Stimulated activated CD4-positive, alpha-beta T cell treated with anti-CD3 and anti-CD28 coated beads, Interleukin-2, amount 100 ng/mL, for 4 hours (primary cell): ENCODE data around the gene RPEL1.
"Not testable (repeated sequence)": the region's sequence is repeated elsewhere in the genome, so short reads cannot be mapped to it uniquely, and the experiment has no call there.

Source experiments
- DNase-seq: peaks from one replicate; pipeline ENCODE4 v3.0.0-alpha.2; 2020; ENCODE audit warnings: low read depth

RPEL1 gene

GRCh38 chr10:103232772-103233488 lies 12.8 kb upstream of the RPEL1 start:
- no peak for DNase-seq

- DNase-seq = no peak
Measured at GRCh38 chr10:103235775-103236174, 9.9 kb upstream of the RPEL1 start.

GRCh38 chr10:103238506-103239252 lies 7.0 kb upstream of the RPEL1 start:
- no peak for DNase-seq

- no peak for DNase-seq
Measured at GRCh38 chr10:103241262-103242011, 4.2 kb upstream of the RPEL1 start.

GRCh38 chr10:103244666-103245271 lies 918 bp upstream of the RPEL1 start:
- DNase-seq = peak; percentile 44

GRCh38 chr10:103246324-103246723 lies 637 bp downstream of the RPEL1 start:
- DNase-seq = no peak

GRCh38 chr10:103254113-103254512 lies 8.4 kb downstream of the RPEL1 start:
- no peak for DNase-seq

GRCh38 chr10:103254538-103255325 lies 9.0 kb downstream of the RPEL1 start:
- DNase-seq = no peak

GRCh38 chr10:103256613-103257012 lies 10.9 kb downstream of the RPEL1 start:
- no peak for DNase-seq

- no peak for DNase-seq
Measured at GRCh38 chr10:103257812-103258211, 12.1 kb downstream of the RPEL1 start.

DNA sequence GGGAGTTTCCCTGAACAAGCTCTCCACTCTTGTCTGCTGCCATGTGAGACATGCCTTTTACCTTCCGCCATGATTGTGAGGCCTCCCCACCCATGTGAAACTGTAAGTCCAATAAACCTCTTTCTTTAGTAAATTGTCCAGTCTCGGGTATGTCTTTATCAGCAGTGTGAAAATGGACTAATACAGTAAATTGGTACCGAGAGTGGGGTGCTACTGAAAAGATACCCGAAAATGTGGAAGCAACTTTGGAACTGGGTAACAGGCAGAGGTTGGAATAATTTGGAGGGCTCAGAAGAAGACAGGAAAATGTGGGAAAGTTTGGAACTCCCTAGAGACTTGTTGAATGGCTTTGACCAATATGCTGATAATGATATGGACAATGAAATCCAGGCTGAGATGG lies 13.2 kb downstream of the RPEL1 start:
- DNase-seq = not testable (repeated sequence)

DNA sequence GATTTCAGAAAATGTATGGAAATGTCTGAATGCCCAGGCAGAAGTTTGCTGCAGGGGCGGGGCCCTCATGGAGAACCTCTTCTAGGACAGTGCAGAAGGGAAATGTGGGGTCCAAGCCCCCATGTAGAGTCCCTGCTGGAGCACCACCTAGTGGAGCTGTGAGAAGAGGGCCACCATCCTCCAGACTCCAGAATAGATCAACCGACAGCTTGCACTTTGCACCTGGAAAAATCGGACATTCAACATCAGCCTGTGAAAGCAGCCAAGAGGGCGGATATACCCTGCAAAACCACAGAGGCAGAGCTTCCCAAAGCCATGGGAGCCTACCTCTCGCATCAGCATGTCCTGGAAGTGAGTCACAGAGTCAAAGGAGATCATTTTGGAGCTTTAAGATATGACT lies 14.3 kb downstream of the RPEL1 start:
- no peak for DNase-seq

GRCh38 chr10:103262229-103262628 lies 16.5 kb downstream of the RPEL1 start:
- no peak for DNase-seq

GRCh38 chr10:103265717-103266329 lies 20.1 kb downstream of the RPEL1 start:
- DNase-seq = no peak

DNA sequence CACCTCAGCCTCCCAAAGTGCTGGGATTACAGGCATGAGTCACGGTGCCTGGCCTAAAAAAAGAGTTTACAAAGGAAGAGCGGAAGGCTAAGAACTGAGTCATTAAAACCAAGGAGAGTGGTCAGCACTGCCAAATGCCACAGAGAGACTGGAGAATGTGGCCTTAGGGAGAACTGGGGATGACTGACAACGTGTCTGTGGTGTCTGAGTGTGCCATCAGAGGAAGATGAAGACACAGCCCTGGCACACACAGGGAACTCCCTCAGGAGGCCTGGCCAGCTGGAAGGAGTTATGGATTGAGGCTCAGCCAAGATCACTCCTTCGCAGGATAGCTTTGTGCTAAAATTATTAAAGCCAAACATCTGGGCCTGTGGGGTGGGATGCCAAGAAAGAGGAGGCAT lies 27.4 kb downstream of the RPEL1 start:
- no peak for DNase-seq

DNA sequence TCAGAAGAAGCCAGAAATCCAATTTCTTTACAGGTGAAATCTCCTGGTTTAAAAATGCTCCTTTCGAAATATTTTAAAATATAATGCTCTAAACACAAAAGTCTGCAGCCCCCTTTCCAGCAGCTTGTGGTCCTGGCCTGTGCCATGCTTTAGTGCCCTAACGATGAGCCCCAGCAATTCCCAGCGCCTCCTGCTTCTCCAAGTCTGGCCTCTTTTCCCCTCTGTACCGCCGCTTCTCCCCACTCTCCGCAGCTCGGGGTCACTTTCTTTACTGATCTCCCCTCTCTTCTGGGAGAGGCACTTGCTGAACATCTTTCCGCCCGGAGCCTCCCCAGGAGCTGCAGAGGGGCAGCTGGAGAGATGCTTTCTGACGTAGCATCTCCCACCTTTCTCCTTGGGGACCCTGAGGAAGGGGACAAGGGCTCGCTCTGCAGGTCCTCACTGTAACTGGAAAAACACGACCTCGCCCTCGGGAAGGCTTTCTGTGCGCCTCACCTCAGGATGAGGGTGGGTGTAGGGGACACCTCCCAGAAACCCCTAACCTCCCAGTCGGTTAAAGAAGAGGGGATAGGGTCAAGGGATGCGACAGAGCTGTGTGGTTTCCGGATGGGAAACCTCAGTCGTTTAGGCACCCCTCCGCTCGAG lies 30.7 kb downstream of the RPEL1 start:
- DNase-seq = no peak

GRCh38 chr10:103276896-103277712 lies 31.4 kb downstream of the RPEL1 start, which contains the start of gene INA:
Gene INA, plus strand, starts transcription at chr10:103277138. Its CDS starts 74 bp downstream, at chr10:103277212.
- no peak for DNase-seq

- no peak for DNase-seq
Measured at GRCh38 chr10:103277713-103278536, 32.2 kb downstream of the RPEL1 start.

GRCh38 chr10:103278537-103278823 lies 32.8 kb downstream of the RPEL1 start:
- no peak for DNase-seq
